ENCODE measurements around the gene B3GAT3. TPM values are rescaled to one million over a fixed set of nuclear protein-coding genes. Genes with fewer than 3 reads are reported as not detected.

B3GAT3 gene
- 25.2 and 27.9 TPM in 2 replicates for total RNA-seq

GRCh38 chr11:62621567-62622470, at the start of gene B3GAT3:
Gene B3GAT3 (minus strand): TSS chr11:62621986. CDS start chr11:62621947, 39 bp downstream.

GRCh38 chr11:62665075-62665598, 43.4 kb upstream of the B3GAT3 start, which contains the start of the genes C11orf98 and CSKMT:
Gene C11orf98 (minus strand): TSS chr11:62665210. CDS start chr11:62665169, 41 bp downstream.
Gene CSKMT (plus strand): TSS chr11:62665312. CDS start chr11:62665880, 568 bp downstream.

GRCh38 chr11:62645946-62646824, 24.4 kb upstream of the B3GAT3 start, which contains the start of gene GANAB:
Gene GANAB (minus strand): TSS chr11:62646613. CDS start chr11:62646599, 14 bp downstream.

GRCh38 chr11:62612366-62613290, 9.2 kb downstream of the B3GAT3 start, which contains the start of the genes EML3 and ROM1:
Gene EML3 (minus strand): TSS chr11:62612775. CDS start chr11:62612457, 318 bp downstream.
Gene ROM1 (plus strand): TSS chr11:62613257. CDS start chr11:62613282, 25 bp downstream.

GRCh38 chr11:62601372-62602140, 20.2 kb downstream of the B3GAT3 start, which contains the start of gene MTA2:
Gene MTA2 (minus strand): TSS chr11:62601865. CDS start chr11:62601450, 415 bp downstream.

GRCh38 chr11:62591448-62592145, 30.2 kb downstream of the B3GAT3 start, which contains the start of gene TUT1:
Gene TUT1 (minus strand): TSS chr11:62591523. CDS start chr11:62591485, 38 bp downstream.

GRCh38 chr11:62573592-62574362, 48.0 kb downstream of the B3GAT3 start, which contains the start of gene EEF1G:
Gene EEF1G (minus strand): TSS chr11:62573891. CDS start chr11:62573842, 49 bp downstream.

Small RNA genes lying within 50 kb of the gene (small RNA-seq; reads per million reads assigned to genes)
- gene AP001458.1 (not detected), gene MIR6747 (0.20 reads per million), gene SNORA57 (not detected)

Other genes starting within 250 kb of the B3GAT3 start
- not detected in 2 replicates for gene SCGB1A1, start 203.0 kb downstream of the B3GAT3 start, total RNA-seq
- 1,365 and 1,551 TPM in 2 replicates for gene AHNAK, start 75.2 kb downstream of the B3GAT3 start, total RNA-seq
- gene EEF1G, start 48.1 kb downstream of the B3GAT3 start, total RNA-seq, result 1,098 and 1,125 TPM in 2 replicates
- 5.9 and 6.2 TPM in 2 replicates for gene TUT1, start 30.5 kb downstream of the B3GAT3 start, total RNA-seq
- 114 and 152 TPM in 2 replicates for gene MTA2, start 20.1 kb downstream of the B3GAT3 start, total RNA-seq
- 42.0 and 48.3 TPM in 2 replicates for gene EML3, start 9.2 kb downstream of the B3GAT3 start, total RNA-seq
- gene ROM1, start 8.7 kb downstream of the B3GAT3 start, total RNA-seq, result 0.54 and 4.7 TPM in 2 replicates
- gene GANAB, start 24.6 kb upstream of the B3GAT3 start, total RNA-seq, result 164 and 256 TPM in 2 replicates
- gene INTS5, start 31.3 kb upstream of the B3GAT3 start, total RNA-seq, result 27.5 and 32.8 TPM in 2 replicates
- gene C11orf98, start 43.2 kb upstream of the B3GAT3 start, total RNA-seq, result 22.4 and 30.1 TPM in 2 replicates
- gene CSKMT, start 43.3 kb upstream of the B3GAT3 start, total RNA-seq, result 6.2 and 14.1 TPM in 2 replicates
- 5.5 and 6.2 TPM in 2 replicates for gene UQCC3, start 49.7 kb upstream of the B3GAT3 start, total RNA-seq
- 5.1 and 6.0 TPM in 2 replicates for gene LBHD1, start 50.3 kb upstream of the B3GAT3 start, total RNA-seq
- gene UBXN1, start 57.1 kb upstream of the B3GAT3 start, total RNA-seq, result 96.7 and 148 TPM in 2 replicates
- gene LRRN4CL, start 67.5 kb upstream of the B3GAT3 start, total RNA-seq, result 0.39 and 0.87 TPM in 2 replicates
- gene BSCL2, start 85.4 kb upstream of the B3GAT3 start, total RNA-seq, result 72.6 and 84.4 TPM in 2 replicates
- 0.79 TPM in 1 of 2 replicates, not detected in the other for gene GNG3, start 85.7 kb upstream of the B3GAT3 start, total RNA-seq
- 9.3 and 13.0 TPM in 2 replicates for gene HNRNPUL2, start 105.5 kb upstream of the B3GAT3 start, total RNA-seq
- 28.7 and 34.1 TPM in 2 replicates for gene TTC9C, start 106.5 kb upstream of the B3GAT3 start, total RNA-seq
- 25.9 and 32.9 TPM in 2 replicates for gene ZBTB3, start 132.2 kb upstream of the B3GAT3 start, total RNA-seq
- gene POLR2G, start 139.6 kb upstream of the B3GAT3 start, total RNA-seq, result 51.0 and 53.5 TPM in 2 replicates
- gene TAF6L, start 149.4 kb upstream of the B3GAT3 start, total RNA-seq, result 18.2 and 20.4 TPM in 2 replicates
- gene TMEM179B, start 165.4 kb upstream of the B3GAT3 start, total RNA-seq, result 40.4 and 47.3 TPM in 2 replicates
- 18.5 and 21.0 TPM in 2 replicates for gene TMEM223, start 170.0 kb upstream of the B3GAT3 start, total RNA-seq
- gene NXF1, start 183.5 kb upstream of the B3GAT3 start, total RNA-seq, result 33.9 and 38.5 TPM in 2 replicates
- 51.8 and 64.6 TPM in 2 replicates for gene STX5, start 210.1 kb upstream of the B3GAT3 start, total RNA-seq
- gene TEX54, start 210.9 kb upstream of the B3GAT3 start, total RNA-seq, result not detected in 2 replicates
- 27.7 and 86.8 TPM in 2 replicates for gene WDR74, start 217.6 kb upstream of the B3GAT3 start, total RNA-seq

All from placental epithelial cell (primary cell).